DOHH2 (cell line): ENCODE data around the gene AP1M2.

Experiments
- EZH2phosphoT487 ChIP-seq: fragments of 200-600 bp; sonication (generic); IDR thresholded peaks from 2 replicates; pipeline ENCODE4 v1.6.1; 2017; ENCODE audit warnings: borderline replicate concordance, mild to moderate bottlenecking, antibody characterized with exemption, low read length, moderate library complexity, mixed read lengths
- TF ChIP-seq, protein P1 (sequence below): fragments of 200-600 bp; sonication (generic); IDR thresholded peaks from one replicate; pipeline ENCODE4 v1.5.1; 2014; ENCODE audit warnings: antibody characterized with exemption, mild to moderate bottlenecking, low read depth, low read length; ENCODE audit not compliant: poor library complexity, severe bottlenecking

DNA sequence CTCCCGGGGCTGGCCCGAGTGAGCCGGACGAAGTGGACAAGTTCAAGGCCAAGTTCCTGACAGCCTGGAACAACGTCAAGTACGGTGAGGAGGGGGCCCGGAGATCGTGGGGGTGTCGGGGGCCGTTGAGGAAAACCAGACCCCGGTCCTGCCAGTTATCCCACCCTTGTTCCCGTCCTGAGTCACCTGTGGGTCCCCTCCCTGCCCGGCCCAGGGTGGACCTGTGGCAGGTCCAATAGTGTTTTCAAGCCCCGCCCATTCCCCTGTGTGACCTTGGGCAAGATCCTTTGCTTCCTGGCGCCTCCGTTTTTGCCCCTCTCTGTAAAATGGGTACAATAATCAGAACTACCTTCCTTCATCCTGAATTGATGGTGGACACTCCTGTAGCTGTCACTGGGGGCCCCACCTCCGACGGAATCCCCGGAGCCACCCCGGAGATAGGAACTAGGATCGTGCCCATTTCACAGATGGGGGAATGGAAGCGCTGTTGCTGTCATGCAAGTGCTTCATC, 42.8 kb downstream of the AP1M2 start:
- TF ChIP-seq, protein P1, sequence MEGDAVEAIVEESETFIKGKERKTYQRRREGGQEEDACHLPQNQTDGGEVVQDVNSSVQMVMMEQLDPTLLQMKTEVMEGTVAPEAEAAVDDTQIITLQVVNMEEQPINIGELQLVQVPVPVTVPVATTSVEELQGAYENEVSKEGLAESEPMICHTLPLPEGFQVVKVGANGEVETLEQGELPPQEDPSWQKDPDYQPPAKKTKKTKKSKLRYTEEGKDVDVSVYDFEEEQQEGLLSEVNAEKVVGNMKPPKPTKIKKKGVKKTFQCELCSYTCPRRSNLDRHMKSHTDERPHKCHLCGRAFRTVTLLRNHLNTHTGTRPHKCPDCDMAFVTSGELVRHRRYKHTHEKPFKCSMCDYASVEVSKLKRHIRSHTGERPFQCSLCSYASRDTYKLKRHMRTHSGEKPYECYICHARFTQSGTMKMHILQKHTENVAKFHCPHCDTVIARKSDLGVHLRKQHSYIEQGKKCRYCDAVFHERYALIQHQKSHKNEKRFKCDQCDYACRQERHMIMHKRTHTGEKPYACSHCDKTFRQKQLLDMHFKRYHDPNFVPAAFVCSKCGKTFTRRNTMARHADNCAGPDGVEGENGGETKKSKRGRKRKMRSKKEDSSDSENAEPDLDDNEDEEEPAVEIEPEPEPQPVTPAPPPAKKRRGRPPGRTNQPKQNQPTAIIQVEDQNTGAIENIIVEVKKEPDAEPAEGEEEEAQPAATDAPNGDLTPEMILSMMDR = no peak
- no peak for TF ChIP-seq EZH2phosphoT487
